ENCODE measurements around the gene USP30.
"Not testable (repeated sequence)": the region's sequence is repeated elsewhere in the genome, so short reads cannot be mapped to it uniquely, and the experiment has no call there.

USP30 gene

GRCh38 chr12:109053382-109054123 lies 1.2 kb downstream of the USP30 start:
- DNase-seq (ENCODE audit: low spot score): peak; percentile 69

GRCh38 chr12:109054124-109054513 lies 1.7 kb downstream of the USP30 start:
- not testable (repeated sequence) for DNase-seq (ENCODE audit: low spot score)

GRCh38 chr12:109054520-109054919 lies 2.1 kb downstream of the USP30 start:
- no peak for DNase-seq (ENCODE audit: low spot score)

- DNase-seq (ENCODE audit: low spot score): no peak
Measured at GRCh38 chr12:109056891-109057290, 4.5 kb downstream of the USP30 start.

- no peak for DNase-seq (ENCODE audit: low spot score)
Measured at GRCh38 chr12:109057376-109057775, 5.0 kb downstream of the USP30 start.

- no peak for DNase-seq (ENCODE audit: low spot score)
Measured at GRCh38 chr12:109058773-109059172, 6.4 kb downstream of the USP30 start.

- DNase-seq (ENCODE audit: low spot score): no peak
Measured at GRCh38 chr12:109064143-109064542, 11.8 kb downstream of the USP30 start.

GRCh38 chr12:109065154-109065852 lies 12.9 kb downstream of the USP30 start:
- DNase-seq (ENCODE audit: low spot score): no peak

GRCh38 chr12:109065853-109066193 lies 13.4 kb downstream of the USP30 start:
- no peak for DNase-seq (ENCODE audit: low spot score)

GRCh38 chr12:109069307-109070271 lies 17.2 kb downstream of the USP30 start:
- no peak for DNase-seq (ENCODE audit: low spot score)

GRCh38 chr12:109074866-109075265 lies 22.5 kb downstream of the USP30 start:
- no peak for DNase-seq (ENCODE audit: low spot score)

GRCh38 chr12:109082751-109083150 lies 30.4 kb downstream of the USP30 start:
- DNase-seq (ENCODE audit: low spot score): no peak

- no peak for DNase-seq (ENCODE audit: low spot score)
Measured at GRCh38 chr12:109084425-109084824, 32.0 kb downstream of the USP30 start.

- DNase-seq (ENCODE audit: low spot score): no peak
Measured at GRCh38 chr12:109085590-109085989, 33.2 kb downstream of the USP30 start.

- no peak for DNase-seq (ENCODE audit: low spot score)
Measured at GRCh38 chr12:109087250-109087649, 34.9 kb downstream of the USP30 start.

- DNase-seq (ENCODE audit: low spot score): no peak
Measured at GRCh38 chr12:109088818-109089217, 36.4 kb downstream of the USP30 start.

GRCh38 chr12:109089683-109090082 lies 37.3 kb downstream of the USP30 start:
- no peak for DNase-seq (ENCODE audit: low spot score)

GRCh38 chr12:109092497-109093021 lies 40.2 kb downstream of the USP30 start:
- no peak for DNase-seq (ENCODE audit: low spot score)

- peak; percentile 91 for DNase-seq (ENCODE audit: low spot score)
Measured at GRCh38 chr12:109093022-109093918, 40.9 kb downstream of the USP30 start, which contains the start of gene ALKBH2. Gene ALKBH2, minus strand, starts transcription at chr12:109093472. Its CDS starts 686 bp downstream, at chr12:109092786.

GRCh38 chr12:109097140-109097434 lies 44.7 kb downstream of the USP30 start:
- no peak for DNase-seq (ENCODE audit: low spot score)

- DNase-seq (ENCODE audit: low spot score): peak; percentile 99
Measured at GRCh38 chr12:109097435-109098182, 45.2 kb downstream of the USP30 start, which contains the start of gene UNG. Gene UNG, plus strand, starts transcription at chr12:109097597. Its CDS starts 83 bp downstream, at chr12:109097680.

All from germinal center (tissue), 1 donor.